H1 (cell line): ENCODE measurements around the gene PTPRT. TPM values are rescaled to one million over a fixed set of nuclear protein-coding genes. Genes with fewer than 3 reads are reported as not detected.

Experiments used
- CBX8 ChIP-seq: fragments of 300-800, 300-1000 bp; sonication (generic); IDR thresholded peaks from 2 replicates; pipeline ENCODE4 v1.7.1; 2016; ENCODE audit warnings: low read depth, low read length, borderline replicate concordance
- CEBPB ChIP-seq: IDR thresholded peaks from 2 replicates; pipeline ENCODE4 v1.6.1; 2012; ENCODE audit warnings: low read depth, low read length
- CHD2 ChIP-seq: IDR thresholded peaks from 2 replicates; pipeline ENCODE4 v1.6.1; 2012; ENCODE audit warnings: low read length, improper control_type of control experiment
- GTF2F1 ChIP-seq: IDR thresholded peaks from 2 replicates; pipeline ENCODE4 v1.6.1; 2012; ENCODE audit warnings: low read depth, low read length, improper control_type of control experiment, borderline replicate concordance
- JUND ChIP-seq: IDR thresholded peaks from 2 replicates; pipeline ENCODE4 v1.6.1; 2011; ENCODE audit warnings: mild to moderate bottlenecking, improper control_type of control experiment, low read length
- NRF1 ChIP-seq: IDR thresholded peaks from 2 replicates; pipeline ENCODE4 v1.6.1; 2011; ENCODE audit warnings: mild to moderate bottlenecking, low read depth, low read length, improper control_type of control experiment
- SP4 ChIP-seq: IDR thresholded peaks from 2 replicates; pipeline ENCODE4 v1.6.1; 2012; ENCODE audit warnings: low read length, inconsistent platforms
- TBP ChIP-seq: IDR thresholded peaks from 2 replicates; pipeline ENCODE4 v1.6.1; 2011; ENCODE audit warnings: low read depth, low read length, improper control_type of control experiment
- polyA plus RNA-seq, 7 experiments: library from polyadenylated mRNA; depleted of rRNA in 3 of 7; stranded (reverse) in 5 of 7; unstranded in 2 of 7; fragments of >200 nt in 5 of 7; fragments of 200-250 nt in 2 of 7; gene quantifications; 1 replicate in 5 of 7; 2 replicates in 1 of 7; 4 replicates in 1 of 7; pipeline versions ENCODE4 v1.2.1 to v1.2.3, GENCODE V29; 2011 to 2013; ENCODE audit warnings: missing spikeins in 2 of 7, mixed read lengths in 2 of 7
- total RNA-seq: library from RNA; stranded (reverse); fragmentation: NEBNext Ultra II Directional; extraction: Animal tissue kit (Norgen Biotek cat#: 25700); gene quantifications from 2 replicates; pipeline ENCODE4 v1.2.1, GENCODE V29; 2021

PTPRT gene
- total and polyA plus RNA-seq, 2 of the 8 experiments (the other 6 are each of a cell fraction or from before 2014, with no cell fraction given): 0.33 to 1.8 TPM

GRCh38 chr20:43023836-43024235 is 165.9 kb downstream of the PTPRT start (continued):
- no peak for TF ChIP-seq NRF1
- no peak for TF ChIP-seq TBP
- no peak for TF ChIP-seq JUND
- TF ChIP-seq CEBPB: no peak
- TF ChIP-seq GTF2F1: no peak
- TF ChIP-seq CBX8: no peak
- TF ChIP-seq SP4: no peak
- TF ChIP-seq CHD2: no peak
